SJCRH30 (cell line): Measurements from ENCODE around the gene MMP28. TPM values are rescaled to one million over a fixed set of nuclear protein-coding genes. Genes with fewer than 3 reads are reported as not detected.

Experiments
- DNase-seq, 2 experiments: peaks; one replicate each; pipeline ENCODE4 v3.0.0-alpha.2; 2015 to 2020
- H3K27ac ChIP-seq: fragments of 250-450 bp; sonication (Bioruptor Pico); 2 replicates; pipeline ENCODE4 v1.5.1; 2020; ENCODE audit warnings: mild to moderate bottlenecking, moderate library complexity
- H3K27me3 ChIP-seq: fragments of 250-450 bp; sonication (Bioruptor Pico); 2 replicates; pipeline ENCODE4 v1.5.1; 2020; ENCODE audit warnings: mild to moderate bottlenecking, moderate library complexity
- H3K36me3 ChIP-seq: fragments of 250-450 bp; sonication (Bioruptor Pico); 2 replicates; pipeline ENCODE4 v1.5.1; 2020; ENCODE audit warnings: mild to moderate bottlenecking, moderate library complexity
- H3K4me1 ChIP-seq: fragments of 250-450 bp; sonication (Bioruptor Pico); 2 replicates; pipeline ENCODE4 v1.5.1; 2020; ENCODE audit warnings: mild to moderate bottlenecking, moderate library complexity
- H3K4me3 ChIP-seq: fragments of 250-450 bp; sonication (Bioruptor Pico); 2 replicates; pipeline ENCODE4 v1.5.1; 2020; ENCODE audit warnings: mild to moderate bottlenecking, moderate library complexity
- H3K9me3 ChIP-seq: fragments of 250-450 bp; sonication (Bioruptor Pico); replicated peaks from 2 replicates; pipeline ENCODE4 v1.5.1; 2020; ENCODE audit warnings: mild to moderate bottlenecking, moderate library complexity
- total RNA-seq: library from RNA; depleted of rRNA; stranded (reverse); fragments of >200 nt; shearing (Covaris generic); gene quantifications from 2 replicates; pipeline ENCODE4 v1.2.3, GENCODE V29; 2014

Gene MMP28
- total RNA-seq, 1 experiment from 2014 or later = not detected

- H3K9me3 ChIP-seq = no peaks in the 10 kb centered on the region
- DNase-seq = no peak
- no peaks in the 10 kb centered on the region for H3K36me3 ChIP-seq
- no peak overlapping the region for H3K4me3 ChIP-seq
- no peaks in the 10 kb centered on the region for H3K27me3 ChIP-seq
- H3K4me1 ChIP-seq = peaks cover 6% of the 10 kb centered on the region
- H3K27ac ChIP-seq = no peak overlapping the region
These were observed 62.1 kb downstream of the MMP28 start for GRCh38 chr17:35733366-35733765.

- Histone ChIP-seq H3K4me3 (no peak overlapping the region), H3K4me1 (peaks cover 6% of the 10 kb centered on the region), H3K36me3 (no peaks in the 10 kb centered on the region), H3K9me3 (no peaks in the 10 kb centered on the region), H3K27ac (no peak overlapping the region), H3K27me3 (no peaks in the 10 kb centered on the region)
- no peak for DNase-seq
These were observed 62.7 kb downstream of the MMP28 start for GRCh38 chr17:35732806-35733136.

GRCh38 chr17:35731917-35732805, 63.3 kb downstream of the MMP28 start:
- DNase-seq = peak in 1 of 2 experiments; percentile 37

DNA sequence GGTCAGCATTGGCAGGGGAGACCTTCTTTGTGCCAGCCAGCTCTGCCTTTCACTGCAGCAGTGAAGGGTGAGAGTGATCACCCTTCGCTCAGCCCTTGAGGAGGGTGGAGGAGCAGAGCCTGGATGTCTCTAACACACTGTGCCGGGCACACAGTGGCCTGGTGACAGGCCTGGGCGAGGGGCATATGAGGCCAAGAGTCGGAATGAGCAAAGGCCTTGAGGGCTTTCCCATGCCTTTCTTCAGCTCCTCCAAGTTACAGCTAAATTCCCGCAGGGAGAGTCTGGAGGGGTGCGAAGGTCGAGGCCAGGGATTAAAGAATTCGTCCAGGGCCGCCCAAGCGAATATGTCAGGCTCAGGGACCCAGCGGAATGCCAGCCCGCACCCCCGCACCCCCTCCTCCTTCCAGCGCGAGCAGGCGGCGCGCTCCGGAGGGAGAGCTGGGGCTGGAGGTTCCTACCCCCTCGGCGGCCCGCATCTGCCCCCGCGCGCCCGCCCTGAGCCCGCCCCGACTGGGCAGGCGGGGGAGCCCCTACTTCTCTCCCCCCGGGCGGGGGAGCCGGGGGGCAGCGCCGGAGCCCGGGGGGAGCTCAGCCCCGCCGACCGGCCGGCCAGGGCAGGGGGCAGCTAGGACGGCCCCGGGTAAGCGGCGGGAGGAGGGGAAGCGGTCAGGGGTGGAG, 64.1 kb downstream of the MMP28 start, which contains the start of gene RASL10B:
Gene RASL10B, plus strand, starts transcription at position 401 of the 678 bp plus-strand sequence. CDS start 3,546 bp downstream, outside the sequence.
- peak; percentile 75 to 77 for DNase-seq

More at GRCh38 chr17:35731917-35732805, 63.3 kb downstream of the MMP28 start:
- H3K4me1 ChIP-seq = peaks cover 12% of the 10 kb centered on the region
- H3K4me3 ChIP-seq = peak overlapping the region; percentile 98
- no peak overlapping the region for H3K27ac ChIP-seq
- H3K9me3 ChIP-seq = no peaks in the 10 kb centered on the region
- no peaks in the 10 kb centered on the region for H3K27me3 ChIP-seq
- no peaks in the 10 kb centered on the region for H3K36me3 ChIP-seq

GRCh38 chr17:35730400-35731005, 64.9 kb downstream of the MMP28 start:
- Histone ChIP-seq H3K36me3 (no peaks in the 10 kb centered on the region), H3K27ac (no peak overlapping the region), H3K9me3 (no peaks in the 10 kb centered on the region), H3K27me3 (no peaks in the 10 kb centered on the region), H3K4me1 (peaks cover 28% of the 10 kb centered on the region), H3K4me3 (no peak overlapping the region)
- DNase-seq = no peak

More for the DNA sequence above, 64.1 kb downstream of the MMP28 start, which contains the start of gene RASL10B:
- Histone ChIP-seq H3K4me1 (peaks cover 20% of the 10 kb centered on the region), H3K9me3 (no peaks in the 10 kb centered on the region), H3K27me3 (no peaks in the 10 kb centered on the region), H3K27ac (no peak within 1 kb of the TSS), H3K36me3 (no peaks in the 10 kb centered on the region), H3K4me3 (peak within 1 kb of the TSS; percentile 98)

DNA sequence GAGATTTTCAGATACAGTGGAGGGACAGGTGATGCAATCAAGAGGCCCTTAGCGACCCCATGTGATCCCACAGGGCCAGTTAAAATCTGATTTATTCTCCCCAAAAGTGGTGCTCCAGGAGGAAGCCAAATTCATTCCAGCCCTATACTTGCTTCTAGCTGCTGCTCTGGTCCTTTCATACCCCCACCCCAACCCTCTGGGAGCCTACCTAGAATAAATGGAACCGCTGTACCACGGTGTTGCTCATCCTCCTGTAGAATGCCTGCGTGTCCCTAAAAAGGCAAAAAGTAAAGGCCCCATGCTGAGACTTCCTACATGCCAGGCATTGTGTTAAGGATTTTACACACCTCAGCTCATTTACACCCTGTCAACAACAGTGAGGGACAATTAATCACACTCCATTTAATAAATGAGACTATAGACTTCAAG, 66.0 kb downstream of the MMP28 start:
- DNase-seq = no peak
- Histone ChIP-seq H3K4me1 (peaks cover 31% of the 10 kb centered on the region), H3K9me3 (no peaks in the 10 kb centered on the region), H3K36me3 (peaks cover 5% of the 10 kb centered on the region; the same call in 1 of the 2 replicates), H3K4me3 (no peak overlapping the region), H3K27me3 (no peaks in the 10 kb centered on the region), H3K27ac (no peak overlapping the region)

GRCh38 chr17:35728551-35728950, 66.9 kb downstream of the MMP28 start:
- Histone ChIP-seq H3K4me3 (no peak overlapping the region), H3K36me3 (peaks cover 14% of the 10 kb centered on the region), H3K27me3 (no peaks in the 10 kb centered on the region), H3K27ac (no peak overlapping the region), H3K9me3 (no peaks in the 10 kb centered on the region), H3K4me1 (peaks cover 31% of the 10 kb centered on the region)
- DNase-seq = no peak

DNA sequence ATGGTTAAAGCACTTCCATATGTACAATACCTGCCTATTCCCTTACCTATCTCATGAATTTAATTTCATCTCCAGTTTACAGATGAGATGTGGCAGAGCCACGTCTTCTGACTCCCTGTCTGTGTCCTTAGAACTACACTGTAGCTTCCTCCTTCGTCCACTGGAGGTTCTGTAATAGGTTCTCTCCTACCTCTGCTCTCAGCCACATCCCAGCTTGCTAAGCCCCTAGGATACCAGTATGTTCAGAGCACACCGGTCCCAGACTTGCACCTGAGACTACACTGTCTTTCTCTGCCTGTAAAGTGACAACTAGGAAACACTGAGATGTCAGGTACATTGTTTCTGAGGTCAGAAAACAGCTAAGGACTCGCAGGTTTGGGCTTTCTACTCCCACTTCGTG, 67.8 kb downstream of the MMP28 start:
- H3K4me1 ChIP-seq = peaks cover 31% of the 10 kb centered on the region
- no peak for DNase-seq
- no peak overlapping the region for H3K4me3 ChIP-seq
- no peaks in the 10 kb centered on the region for H3K9me3 ChIP-seq
- peaks cover 19% of the 10 kb centered on the region for H3K36me3 ChIP-seq
- no peak overlapping the region; the same call in 1 of the 2 replicates for H3K27ac ChIP-seq
- no peaks in the 10 kb centered on the region for H3K27me3 ChIP-seq

DNA sequence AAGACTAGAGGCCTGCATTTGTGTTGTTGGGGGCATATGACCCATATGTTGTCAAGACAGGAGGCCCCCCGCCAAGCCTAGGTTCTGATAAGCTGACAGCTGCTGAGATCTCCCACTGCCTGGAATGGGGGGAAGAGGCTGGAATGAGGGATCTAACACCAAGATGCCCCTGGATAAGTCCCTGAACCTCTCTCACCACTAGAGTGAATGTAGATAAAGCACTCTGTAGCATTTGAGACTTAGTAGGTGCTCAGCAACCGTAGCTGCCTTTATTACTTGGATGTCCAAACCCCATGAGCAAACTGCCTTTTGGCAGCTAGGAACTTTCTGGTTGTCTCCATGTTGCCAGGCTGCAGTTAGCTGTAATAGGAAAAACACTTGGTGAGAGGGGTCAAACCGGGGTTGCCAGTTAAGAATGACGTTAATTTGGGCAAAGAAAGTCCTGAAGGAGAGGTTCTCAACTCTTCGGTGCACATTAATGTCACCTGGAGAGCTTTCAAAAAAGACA, 68.4 kb downstream of the MMP28 start:
- Histone ChIP-seq H3K27ac (peak overlapping the region; percentile 7; the same call in 1 of the 2 replicates), H3K4me3 (no peak overlapping the region), H3K27me3 (no peaks in the 10 kb centered on the region), H3K9me3 (no peaks in the 10 kb centered on the region), H3K4me1 (peaks cover 31% of the 10 kb centered on the region), H3K36me3 (peaks cover 26% of the 10 kb centered on the region)
- DNase-seq = no peak

- Histone ChIP-seq H3K27me3 (no peaks in the 10 kb centered on the region), H3K27ac (peak overlapping the region; percentile 7; the same call in 1 of the 2 replicates), H3K4me3 (no peak overlapping the region), H3K4me1 (peaks cover 31% of the 10 kb centered on the region), H3K9me3 (no peaks in the 10 kb centered on the region), H3K36me3 (peaks cover 26% of the 10 kb centered on the region)
- peak; percentile 96 to 97 for DNase-seq
These were observed 69.1 kb downstream of the MMP28 start for GRCh38 chr17:35726127-35726952.

GRCh38 chr17:35725802-35726126, 69.7 kb downstream of the MMP28 start:
- no peak overlapping the region for H3K27ac ChIP-seq
- peaks cover 25% of the 10 kb centered on the region for H3K4me1 ChIP-seq

DNA sequence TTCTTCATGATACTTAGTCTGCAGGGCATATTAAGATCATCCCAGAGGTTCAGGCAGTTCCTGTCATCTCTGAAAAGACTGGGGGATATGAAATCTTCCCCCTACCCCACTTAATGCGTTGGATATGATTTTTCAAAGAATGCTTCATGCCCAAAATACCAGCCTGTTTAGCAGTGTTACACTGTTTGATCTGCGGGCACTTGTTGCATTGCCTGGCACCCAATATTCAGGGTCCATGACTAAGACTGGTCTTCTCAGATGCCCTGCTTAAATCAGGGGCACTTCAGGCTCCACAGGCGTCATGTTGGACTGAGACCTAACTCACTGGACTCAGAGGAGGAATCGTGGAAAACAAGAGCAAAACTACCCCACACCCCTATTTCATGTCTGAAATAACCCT, 70.4 kb downstream of the MMP28 start:
- no peaks in the 10 kb centered on the region for H3K27me3 ChIP-seq
- H3K9me3 ChIP-seq = no peaks in the 10 kb centered on the region
- no peak overlapping the region for H3K27ac ChIP-seq
- no peak overlapping the region for H3K4me3 ChIP-seq
- no peak for DNase-seq
- peaks cover 30% of the 10 kb centered on the region for H3K36me3 ChIP-seq
- H3K4me1 ChIP-seq = peaks cover 25% of the 10 kb centered on the region

More at GRCh38 chr17:35725802-35726126, 69.7 kb downstream of the MMP28 start:
- peaks cover 28% of the 10 kb centered on the region for H3K36me3 ChIP-seq
- no peaks in the 10 kb centered on the region for H3K9me3 ChIP-seq
- H3K4me3 ChIP-seq = no peak overlapping the region
- no peak for DNase-seq
- no peaks in the 10 kb centered on the region for H3K27me3 ChIP-seq

GRCh38 chr17:35723735-35724134, 71.7 kb downstream of the MMP28 start:
- Histone ChIP-seq H3K36me3 (peaks cover 36% of the 10 kb centered on the region), H3K27ac (no peak overlapping the region), H3K9me3 (no peaks in the 10 kb centered on the region), H3K4me1 (peaks cover 25% of the 10 kb centered on the region), H3K4me3 (no peak overlapping the region), H3K27me3 (no peaks in the 10 kb centered on the region)
- no peak for DNase-seq

- Histone ChIP-seq H3K27me3 (no peaks in the 10 kb centered on the region), H3K36me3 (peaks cover 25% of the 10 kb centered on the region), H3K4me3 (no peak overlapping the region), H3K9me3 (no peaks in the 10 kb centered on the region), H3K27ac (peak overlapping the region; percentile 6; the same call in 1 of the 2 replicates), H3K4me1 (peaks cover 19% of the 10 kb centered on the region; the same call in 1 of the 2 replicates)
- DNase-seq = no peak
These were observed 78.0 kb downstream of the MMP28 start for GRCh38 chr17:35717475-35717874.
